HG03439 (cell line): ENCODE results near the gene DENND4C.
"Not testable (repeated sequence)": the region's sequence is repeated elsewhere in the genome, so short reads cannot be mapped to it uniquely, and the experiment has no call there.

ENCODE experiments used
- ATAC-seq: cut with Tn5 transposase; IDR thresholded peaks from one replicate; pipeline ENCODE4 v1.9.1; 2021; ENCODE audit warnings: mild to moderate bottlenecking, moderate library complexity; ENCODE audit not compliant: unreplicated experiment

Gene DENND4C

GRCh38 chr9:19230355-19231125, at the start of gene DENND4C:
DENND4C (plus strand) TSS chr9:19230693; CDS start chr9:19276175, 45,482 bp downstream.
- peak; percentile 81 for ATAC-seq

GRCh38 chr9:19180991-19181390, 49.5 kb upstream of the DENND4C start:
- no peak for ATAC-seq

- no peak for ATAC-seq
These were observed 48.9 kb upstream of the DENND4C start for GRCh38 chr9:19181561-19181960.

- peak; percentile 98 for ATAC-seq
These were observed 46.2 kb upstream of the DENND4C start for GRCh38 chr9:19184144-19184917.

- no peak for ATAC-seq
These were observed 45.3 kb upstream of the DENND4C start for GRCh38 chr9:19185191-19185590.

- ATAC-seq: no peak
These were observed 44.3 kb upstream of the DENND4C start for GRCh38 chr9:19186232-19186631.

- ATAC-seq: no peak
These were observed 41.7 kb upstream of the DENND4C start for GRCh38 chr9:19188771-19189170.

- ATAC-seq: no peak
These were observed 38.1 kb upstream of the DENND4C start for GRCh38 chr9:19192202-19193028.

GRCh38 chr9:19193029-19193324, 37.5 kb upstream of the DENND4C start:
- no peak for ATAC-seq

GRCh38 chr9:19193358-19193973, 37.0 kb upstream of the DENND4C start:
- not testable (repeated sequence) for ATAC-seq

- no peak for ATAC-seq
These were observed 32.1 kb upstream of the DENND4C start for GRCh38 chr9:19198406-19198805.

- no peak for ATAC-seq
These were observed 31.5 kb upstream of the DENND4C start for GRCh38 chr9:19199012-19199411.

GRCh38 chr9:19200229-19200628, 30.3 kb upstream of the DENND4C start:
- ATAC-seq: no peak

- ATAC-seq: no peak
These were observed 28.3 kb upstream of the DENND4C start for GRCh38 chr9:19201899-19202891.

GRCh38 chr9:19203058-19203457, 27.4 kb upstream of the DENND4C start:
- ATAC-seq: no peak

GRCh38 chr9:19208653-19209052, 21.8 kb upstream of the DENND4C start:
- no peak for ATAC-seq

- ATAC-seq: no peak
These were observed 21.3 kb upstream of the DENND4C start for GRCh38 chr9:19209188-19209587.

- ATAC-seq: no peak
These were observed 16.7 kb upstream of the DENND4C start for GRCh38 chr9:19213823-19214222.

- no peak for ATAC-seq
These were observed 14.0 kb upstream of the DENND4C start for GRCh38 chr9:19216466-19216865.

- ATAC-seq: no peak
These were observed 9.2 kb upstream of the DENND4C start for GRCh38 chr9:19221326-19221725.
